Neuronal stem cell (in vitro differentiated cells): ENCODE measurements around the gene FOSL2.

ENCODE experiments used
- DNase-seq: peaks from one replicate; pipeline ENCODE4 v3.0.0-alpha.2; 2013; ENCODE audit warnings: low spot score
- H2AFZ ChIP-seq: one replicate; pipeline ENCODE4 v1.6.1; 2013; ENCODE audit warnings: mild to moderate bottlenecking, low read length, inconsistent platforms
- H2AK5ac ChIP-seq: 2 replicates; pipeline ENCODE4 v1.6.1; 2013; ENCODE audit warnings: low read depth, mild to moderate bottlenecking, inconsistent platforms, low read length, moderate library complexity, mixed read lengths
- H2BK120ac ChIP-seq: 2 replicates; pipeline ENCODE4 v1.6.1; 2013; ENCODE audit warnings: low read depth, mild to moderate bottlenecking, inconsistent platforms, low read length, moderate library complexity, mixed read lengths
- H2BK12ac ChIP-seq: one replicate; pipeline ENCODE4 v1.6.1; 2013; ENCODE audit warnings: low read length, inconsistent platforms
- H2BK15ac ChIP-seq: 2 replicates; pipeline ENCODE4 v1.6.1; 2013; ENCODE audit warnings: mild to moderate bottlenecking, low read length, inconsistent platforms, mixed read lengths
- H2BK5ac ChIP-seq: one replicate; pipeline ENCODE4 v1.6.1; 2013; ENCODE audit warnings: inconsistent platforms, mild to moderate bottlenecking, low read length, moderate library complexity
- H3K14ac ChIP-seq: one replicate; pipeline ENCODE4 v1.6.1; 2013; ENCODE audit warnings: low read length, inconsistent platforms
- H3K18ac ChIP-seq: 2 replicates; pipeline ENCODE4 v1.6.1; 2013; ENCODE audit warnings: low read length, inconsistent platforms
- H3K23ac ChIP-seq: 2 replicates; pipeline ENCODE4 v1.6.1; 2013; ENCODE audit warnings: low read depth, mild to moderate bottlenecking, mixed read lengths, low read length, inconsistent platforms; ENCODE audit not compliant: poor library complexity
- H3K27ac ChIP-seq: replicated peaks from 3 replicates; pipeline ENCODE4 v1.5.1; 2013; ENCODE audit warnings: low read length, inconsistent platforms
- H3K27me3 ChIP-seq, 3 experiments: 2 replicates each; pipeline ENCODE4 v1.6.1; 2013; ENCODE audit warnings: low read length in 3 of 3, mild to moderate bottlenecking in 2 of 3, inconsistent platforms in 1 of 3, low read depth in 1 of 3, mixed read lengths in 1 of 3, moderate library complexity in 1 of 3; ENCODE audit not compliant: control insufficient read depth in 3 of 3, insufficient read depth in 3 of 3
- H3K36me3 ChIP-seq, 2 donors: replicated peaks in 1 of 2; 2 replicates each; pipeline ENCODE4 v1.6.1; 2013; ENCODE audit warnings: low read length in 2 of 2; ENCODE audit not compliant: control insufficient read depth in 2 of 2, insufficient read depth in 2 of 2
- H3K4ac ChIP-seq: 2 replicates; pipeline ENCODE4 v1.6.1; 2013; ENCODE audit warnings: inconsistent platforms, mild to moderate bottlenecking, low read length, moderate library complexity
- H3K4me1 ChIP-seq, 2 donors: 1 replicate in 1 of 2; 2 replicates in 1 of 2; pipeline ENCODE4 v1.6.1; 2013; ENCODE audit warnings: low read length in 2 of 2, low read depth in 1 of 2; ENCODE audit not compliant: control insufficient read depth in 2 of 2, insufficient read depth in 1 of 2
- H3K4me2 ChIP-seq: one replicate; pipeline ENCODE4 v1.6.1; 2013; ENCODE audit warnings: mild to moderate bottlenecking, low read length, inconsistent platforms; ENCODE audit not compliant: insufficient read depth, poor library complexity, severe bottlenecking
- H3K4me3 ChIP-seq, 2 donors: 2 replicates each; pipeline ENCODE4 v1.5.1; 2013; ENCODE audit warnings: low read length in 2 of 2, mild to moderate bottlenecking in 2 of 2, inconsistent platforms in 1 of 2, moderate library complexity in 1 of 2
- H3K79me1 ChIP-seq: one replicate; pipeline ENCODE4 v1.6.1; 2013; ENCODE audit warnings: low read depth, mild to moderate bottlenecking, inconsistent platforms, low read length, moderate library complexity
- H3K9ac ChIP-seq: one replicate; pipeline ENCODE4 v1.6.1; 2013; ENCODE audit warnings: mild to moderate bottlenecking, low read depth, low read length, inconsistent platforms; ENCODE audit not compliant: poor library complexity
- H3K9me3 ChIP-seq, 2 donors: replicated peaks in 1 of 2; 2 replicates each; pipeline versions ENCODE3 to v1.6.1; 2013; ENCODE audit warnings: low read length in 2 of 2, mild to moderate bottlenecking in 2 of 2, inconsistent platforms in 1 of 2, low read depth in 1 of 2, mixed read lengths in 1 of 2, moderate library complexity in 1 of 2; ENCODE audit not compliant: control insufficient read depth in 2 of 2, insufficient read depth in 1 of 2
- H4K8ac ChIP-seq: one replicate; pipeline ENCODE4 v1.6.1; 2013; ENCODE audit warnings: low read depth, mild to moderate bottlenecking, inconsistent platforms, low read length, moderate library complexity
- H4K91ac ChIP-seq: one replicate; pipeline ENCODE4 v1.6.1; 2013; ENCODE audit warnings: low read length, low read depth, mild to moderate bottlenecking, inconsistent platforms; ENCODE audit not compliant: poor library complexity
- WGBS, 2 donors: extraction: QIAGEN DNeasy Blood & Tissue Kit; methylation state at CpG; one replicate each; pipeline ENCODE4 v1.1.7; 2013; ENCODE audit warnings: missing lambda C conversion rate in 2 of 2, mixed read lengths in 1 of 2; ENCODE audit not compliant: insufficient read length in 2 of 2, insufficient replicate concordance in 1 of 2; ENCODE audit errors: extremely low coverage in 2 of 2; 5-methylcytosine and 5-hydroxymethylcytosine counted together

FOSL2 gene

DNA sequence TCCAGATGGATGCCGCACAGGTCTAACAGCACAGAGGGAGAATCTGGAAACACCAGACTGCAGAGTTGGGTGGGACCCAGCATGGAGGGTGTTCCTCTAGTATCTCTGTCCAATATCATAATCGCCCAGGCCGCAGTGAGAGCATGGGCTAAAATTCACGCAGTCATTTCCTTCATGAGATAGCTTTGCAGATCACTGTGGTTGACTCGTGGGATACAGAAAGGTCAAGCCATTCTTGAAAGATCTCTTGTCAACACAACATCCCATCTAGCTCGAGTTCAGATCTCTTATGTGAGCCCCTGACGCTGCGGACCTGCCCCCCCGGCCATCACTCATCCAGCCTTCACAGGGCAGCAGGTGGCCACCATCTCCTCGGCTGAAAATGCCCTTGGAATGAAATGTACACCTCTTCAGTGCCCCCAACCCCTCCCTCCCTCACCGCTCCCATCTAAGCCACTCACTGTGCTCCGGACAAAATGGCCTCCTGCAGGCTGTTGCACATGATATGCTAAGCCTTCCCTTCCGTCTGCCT, 45.9 kb downstream of the FOSL2 start:
- WGBS, 2 donors: no CpG with 5 or more reads among the region's 13 CpGs
- H3K4me3 ChIP-seq: no peak overlapping the region
- H2BK5ac ChIP-seq: peak overlapping the region; percentile 8
- peaks cover 0 to 4% (median 0%) of the 10 kb centered on the region in 3 experiments for H3K27me3 ChIP-seq
- no peak overlapping the region for H4K8ac ChIP-seq
- no peak overlapping the region for H2AFZ ChIP-seq
- H2BK12ac ChIP-seq: no peak overlapping the region
- H3K36me3 ChIP-seq: no peaks in the 10 kb centered on the region
- no peak overlapping the region for H3K14ac ChIP-seq
- DNase-seq: no peak
- no peak overlapping the region for H2BK120ac ChIP-seq
- H3K27ac ChIP-seq: no peak overlapping the region
- no peaks in the 10 kb centered on the region for H3K9me3 ChIP-seq
- H3K23ac ChIP-seq: no peak overlapping the region
- H3K4me2 ChIP-seq: no peak overlapping the region
- H2BK15ac ChIP-seq: no peak overlapping the region
- no peak overlapping the region for H3K4ac ChIP-seq
- peaks cover 0 to 3% of the 10 kb centered on the region in 2 donors for H3K4me1 ChIP-seq
- H3K18ac ChIP-seq: no peak overlapping the region
- H3K9ac ChIP-seq: no peak overlapping the region
- no peak overlapping the region for H2AK5ac ChIP-seq
- H4K91ac ChIP-seq: no peak overlapping the region
- H3K79me1 ChIP-seq: no peaks in the 10 kb centered on the region

GRCh38 chr2:28439127-28439526, 46.5 kb downstream of the FOSL2 start:
- Histone ChIP-seq H2AK5ac (no peak overlapping the region), H3K27ac (no peak overlapping the region), H3K14ac (no peak overlapping the region), H3K79me1 (no peaks in the 10 kb centered on the region), H3K9me3 (no peaks in the 10 kb centered on the region), H2BK120ac (no peak overlapping the region), H3K9ac (no peak overlapping the region), H4K8ac (no peak overlapping the region), H3K36me3 (no peaks in the 10 kb centered on the region), H4K91ac (no peak overlapping the region), H3K23ac (no peak overlapping the region), H3K4me3 (no peak overlapping the region), H2BK5ac (no peak overlapping the region), H3K4me1 (peaks cover 0 to 3% of the 10 kb centered on the region in 2 donors), H2AFZ (no peak overlapping the region), H3K4me2 (no peak overlapping the region), H2BK15ac (no peak overlapping the region), H3K27me3 (peaks cover 0 to 4% (median 0%) of the 10 kb centered on the region in 3 experiments), H3K18ac (no peak overlapping the region), H3K4ac (no peak overlapping the region), H2BK12ac (no peak overlapping the region)
- no peak for DNase-seq
- no CpG with 5 or more reads among the region's 5 CpGs for WGBS, 2 donors

GRCh38 chr2:28439763-28440162, 47.1 kb downstream of the FOSL2 start:
- no peak for DNase-seq
- Histone ChIP-seq H3K9ac (no peak overlapping the region), H3K9me3 (no peaks in the 10 kb centered on the region), H3K4ac (no peak overlapping the region), H3K4me2 (no peak overlapping the region), H3K36me3 (no peaks in the 10 kb centered on the region), H2BK5ac (no peak overlapping the region), H3K27me3 (peaks cover 0 to 4% (median 0%) of the 10 kb centered on the region in 3 experiments), H3K27ac (no peak overlapping the region), H3K14ac (no peak overlapping the region), H3K79me1 (no peaks in the 10 kb centered on the region), H3K23ac (no peak overlapping the region), H2BK15ac (no peak overlapping the region), H4K8ac (no peak overlapping the region), H3K4me3 (no peak overlapping the region), H2BK120ac (no peak overlapping the region), H4K91ac (no peak overlapping the region), H3K4me1 (peaks cover 0 to 3% of the 10 kb centered on the region in 2 donors), H2AK5ac (no peak overlapping the region), H2AFZ (no peak overlapping the region), H3K18ac (no peak overlapping the region), H2BK12ac (no peak overlapping the region)
- no CpG with 5 or more reads among the region's 14 CpGs for WGBS, 2 donors

GRCh38 chr2:28442328-28442727, 49.7 kb downstream of the FOSL2 start:
- H3K36me3 ChIP-seq: no peaks in the 10 kb centered on the region
- no peak overlapping the region for H2BK120ac ChIP-seq
- H3K18ac ChIP-seq: no peak overlapping the region
- no peak overlapping the region for H3K4me3 ChIP-seq
- no peak overlapping the region for H3K14ac ChIP-seq
- peaks cover 0 to 4% (median 0%) of the 10 kb centered on the region in 3 experiments for H3K27me3 ChIP-seq
- no peak overlapping the region for H2BK12ac ChIP-seq
- H3K4me1 ChIP-seq: no peaks in the 10 kb centered on the region
- no peak overlapping the region for H2AFZ ChIP-seq
- no peak overlapping the region for H4K91ac ChIP-seq
- no peak for DNase-seq
- no peaks in the 10 kb centered on the region for H3K9me3 ChIP-seq
- H3K4me2 ChIP-seq: no peak overlapping the region
- no peak overlapping the region for H2AK5ac ChIP-seq
- H3K9ac ChIP-seq: no peak overlapping the region
- H2BK15ac ChIP-seq: no peak overlapping the region
- H3K4ac ChIP-seq: no peak overlapping the region
- WGBS, 2 donors: no CpG with 5 or more reads among the region's 3 CpGs
- no peak overlapping the region for H3K23ac ChIP-seq
- H3K79me1 ChIP-seq: no peaks in the 10 kb centered on the region
- no peak overlapping the region for H2BK5ac ChIP-seq
- H3K27ac ChIP-seq: no peak overlapping the region
- H4K8ac ChIP-seq: no peak overlapping the region
